NCI-H748 (cell line): ENCODE measurements around the gene RASGEF1B.
A peak's percentile ranks its signal among the peaks of the same experiment; 100 is the strongest.

Experiments
- DNase-seq: peaks from one replicate; lab custom pipeline; 2025; ENCODE audit not compliant: unreplicated experiment; lab: John Stamatoyannopoulos, UW

Gene RASGEF1B

DNA sequence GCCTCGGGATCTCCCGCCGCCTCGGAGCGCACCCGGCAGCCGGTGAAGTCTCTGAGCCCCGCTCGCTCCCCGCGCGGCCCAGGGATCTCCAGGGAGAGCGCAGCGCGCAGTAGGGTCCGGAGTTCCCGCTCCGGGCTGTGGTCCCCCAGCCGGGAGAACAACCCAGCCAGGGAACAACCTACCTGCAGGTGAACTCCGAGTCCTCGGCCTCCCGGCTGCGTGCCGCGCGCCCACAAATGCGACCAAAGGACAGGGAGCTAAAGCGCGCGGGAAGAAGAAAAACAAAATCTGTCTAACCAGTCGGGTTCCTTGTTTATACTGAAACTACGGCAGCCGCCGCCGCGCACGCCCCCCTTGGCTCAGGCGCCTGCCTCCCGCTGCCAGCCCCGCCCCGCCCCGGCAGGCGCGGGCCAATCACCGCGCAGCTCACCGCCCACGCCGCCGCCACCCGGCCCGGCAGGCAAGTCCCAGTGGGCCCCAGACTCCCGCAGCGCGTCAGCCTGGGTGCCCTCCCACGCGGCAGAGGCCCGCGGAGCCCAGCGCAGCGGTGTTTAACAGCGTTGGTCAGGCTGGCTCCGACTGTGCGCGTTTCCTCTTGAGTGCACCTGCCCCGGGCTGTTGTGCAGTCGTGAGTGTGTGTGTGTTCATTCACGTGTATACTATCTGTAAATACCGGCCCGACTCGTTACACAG, at the start of gene RASGEF1B:
Gene RASGEF1B (minus strand): TSS at position 320 of the 693 bp plus-strand sequence. CDS start 12,399 bp downstream, outside the sequence.
- DNase-seq, result peak; percentile 93

DNA sequence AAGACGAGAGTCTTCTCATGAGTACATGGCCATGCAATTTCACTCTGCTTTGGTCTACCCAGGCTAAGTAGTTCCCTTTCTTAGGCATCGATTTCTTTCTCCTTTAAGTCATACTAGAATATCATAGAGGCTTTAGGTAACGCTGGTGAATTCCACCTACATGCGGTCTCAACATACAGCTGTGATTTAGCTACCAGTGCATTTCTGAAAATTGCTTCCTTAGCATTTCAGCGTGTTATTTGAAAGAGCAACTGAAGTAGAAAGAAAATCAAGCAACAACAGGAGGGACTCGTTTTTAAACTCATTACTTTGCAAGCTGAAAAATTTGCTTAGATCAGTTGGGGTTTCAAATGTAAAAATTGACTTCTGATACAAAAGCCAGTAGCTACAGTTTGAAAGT, 48.1 kb upstream of the RASGEF1B start:
- DNase-seq, result no peak

DNA sequence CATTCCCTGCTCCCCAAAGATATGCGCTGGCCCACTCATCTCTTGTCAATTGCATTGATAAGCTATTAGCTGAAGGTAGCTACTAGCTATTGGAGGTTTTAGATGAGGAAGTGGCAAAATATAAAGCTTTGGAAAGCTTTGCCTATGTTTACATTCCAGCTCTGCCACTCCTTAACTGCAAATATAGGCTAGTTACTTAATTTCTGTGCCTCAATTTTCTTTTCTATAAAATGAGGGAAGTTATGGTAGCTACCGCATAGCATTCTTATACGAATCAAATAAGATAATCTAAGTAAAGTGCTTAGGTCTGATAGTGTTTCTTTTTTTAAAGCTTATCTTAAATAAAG, 47.7 kb upstream of the RASGEF1B start:
- no peak for DNase-seq

GRCh38 chr4:81518762-81519426, 47.2 kb upstream of the RASGEF1B start:
- no peak for DNase-seq

DNA sequence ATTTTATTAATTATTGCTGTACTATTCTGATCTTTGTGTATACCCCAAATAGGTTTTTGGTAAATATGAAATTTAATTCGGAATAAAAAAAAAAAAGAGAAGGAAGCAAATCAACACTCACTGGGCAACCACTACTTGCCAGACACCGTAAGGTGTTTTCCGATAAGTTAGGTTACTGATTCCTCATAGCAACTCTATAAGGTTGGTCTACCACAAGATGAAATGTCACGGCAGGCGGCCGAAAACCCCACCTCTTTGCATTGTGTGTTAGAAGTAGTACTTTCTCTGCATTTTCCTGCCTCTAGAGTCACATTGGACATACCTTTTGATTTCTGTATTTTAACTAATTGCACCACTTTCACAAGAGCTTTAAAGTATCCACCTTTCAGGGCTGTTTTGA, 44.5 kb upstream of the RASGEF1B start:
- DNase-seq, result no peak

- no peak for DNase-seq
Observed at GRCh38 chr4:81512757-81513501, 41.2 kb upstream of the RASGEF1B start.

DNA sequence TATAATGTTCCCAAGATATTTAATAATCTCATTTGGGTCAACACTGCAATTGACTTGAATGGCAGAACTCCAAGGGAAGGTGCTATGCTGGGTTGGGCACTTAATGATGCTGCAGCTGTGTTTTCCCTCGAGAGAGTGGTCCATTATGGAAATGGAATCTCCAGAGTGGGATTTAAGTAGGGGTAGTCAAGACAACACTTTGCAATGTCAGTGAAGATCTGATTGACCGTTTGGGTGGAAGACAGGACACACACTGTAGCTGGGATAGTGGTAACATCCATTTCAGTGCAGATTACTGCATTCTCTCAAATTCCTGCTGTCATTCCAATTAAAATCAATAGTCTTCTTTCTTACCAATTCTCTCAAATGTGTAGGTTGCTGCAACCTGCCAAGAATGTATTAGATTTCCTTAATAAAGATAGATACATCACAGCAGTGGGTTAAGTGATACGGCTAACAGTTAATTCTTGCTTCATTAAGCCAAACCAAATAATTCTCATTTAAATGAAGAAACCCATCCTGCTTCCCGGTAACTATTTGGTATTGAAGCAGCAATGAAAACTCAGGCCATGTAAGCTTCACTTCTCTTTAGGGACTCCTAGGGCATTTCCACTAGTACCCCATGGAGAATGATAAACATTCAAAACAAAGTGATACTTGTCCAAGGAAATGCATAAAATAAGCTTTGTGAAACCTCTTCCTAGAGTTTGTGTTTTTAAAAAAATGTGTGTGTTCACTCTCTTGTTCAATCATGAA, 40.5 kb upstream of the RASGEF1B start:
- DNase-seq, result peak; percentile 42

- DNase-seq, result no peak
Observed at GRCh38 chr4:81510643-81511178, 39.0 kb upstream of the RASGEF1B start.

- no peak for DNase-seq
Observed at GRCh38 chr4:81509822-81510221, 38.1 kb upstream of the RASGEF1B start.

GRCh38 chr4:81509191-81509590, 37.5 kb upstream of the RASGEF1B start:
- DNase-seq, result no peak

GRCh38 chr4:81508411-81509185, 36.9 kb upstream of the RASGEF1B start:
- no peak for DNase-seq

DNA sequence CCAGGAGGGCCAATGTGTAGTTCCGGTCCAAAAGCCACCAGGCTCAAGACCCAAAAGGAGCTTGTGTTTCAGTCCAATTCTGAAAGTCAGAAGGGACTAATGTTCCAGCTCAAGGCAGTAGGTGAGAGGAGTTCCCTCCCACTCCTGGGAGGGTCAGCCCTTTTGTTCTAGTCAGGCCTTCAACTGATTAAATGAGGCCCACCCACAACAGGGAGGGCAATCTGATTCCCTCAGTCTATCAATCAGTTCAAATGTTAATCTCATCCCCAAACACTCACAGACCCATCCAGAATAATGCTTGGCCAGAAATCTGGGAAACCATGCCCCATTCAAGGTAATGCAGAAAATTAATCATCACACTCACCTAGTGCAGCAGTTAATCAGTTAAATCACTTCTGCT, 35.8 kb upstream of the RASGEF1B start:
- no peak for DNase-seq

- DNase-seq, result no peak
Observed at GRCh38 chr4:81506731-81507130, 35.0 kb upstream of the RASGEF1B start.

GRCh38 chr4:81505726-81506125, 34.0 kb upstream of the RASGEF1B start:
- no peak for DNase-seq

GRCh38 chr4:81505004-81505598, 33.4 kb upstream of the RASGEF1B start:
- DNase-seq, result no peak

DNA sequence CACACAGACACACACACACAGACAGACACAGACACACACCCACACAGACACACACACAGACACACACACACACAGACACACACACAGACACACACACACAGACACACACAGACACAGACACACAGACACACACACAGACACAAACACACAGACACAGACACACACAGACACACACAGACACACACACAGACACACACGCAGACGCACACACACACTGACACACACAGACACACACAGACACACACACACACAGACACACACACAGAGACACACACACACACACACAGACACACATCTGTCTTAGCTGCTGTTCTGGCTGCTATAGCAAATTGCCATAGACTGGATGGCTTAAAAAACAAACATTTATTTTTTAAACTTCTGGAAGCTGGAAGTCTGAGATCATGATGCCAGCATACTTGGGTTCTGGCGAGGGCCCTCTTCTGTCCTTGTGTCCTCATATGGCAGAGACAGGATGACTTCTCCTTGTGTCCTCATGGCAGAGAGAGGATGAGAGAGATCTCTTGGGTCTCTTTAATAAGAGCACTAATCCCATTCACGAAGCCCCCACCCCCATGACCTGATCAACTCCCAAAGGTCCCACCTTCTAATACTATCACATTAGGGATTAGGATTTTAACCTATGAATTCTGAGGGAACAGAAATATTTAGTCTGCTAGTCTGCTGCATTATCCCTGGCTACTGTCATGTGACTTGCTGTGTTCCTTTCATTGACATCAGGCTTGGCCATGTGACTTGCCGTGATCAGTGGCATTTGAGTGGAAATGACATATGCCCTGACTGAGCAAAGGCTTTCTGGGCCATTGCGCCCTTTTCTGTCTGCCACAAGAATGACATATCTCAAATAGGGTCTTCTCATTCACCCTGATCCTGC, 32.7 kb upstream of the RASGEF1B start:
- DNase-seq, result no peak

DNA sequence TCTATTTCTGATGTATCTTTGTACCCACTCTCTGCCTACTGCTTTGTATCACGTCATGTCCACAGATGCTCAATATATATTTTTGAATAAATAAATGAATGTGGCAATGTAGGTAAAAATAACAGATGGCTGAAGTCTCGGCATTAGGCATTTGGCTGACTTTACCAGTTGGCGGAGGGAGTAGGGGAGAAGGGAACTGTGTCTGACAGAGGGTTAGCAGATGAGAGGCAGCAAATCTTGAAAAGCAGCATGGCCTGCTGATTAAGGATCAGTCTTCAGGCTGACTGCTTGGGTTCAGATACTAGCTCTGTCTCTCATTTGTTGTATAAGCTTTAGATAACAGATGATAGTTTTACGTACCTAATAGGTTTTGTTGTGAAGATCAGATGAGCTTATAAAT, 31.9 kb upstream of the RASGEF1B start:
- DNase-seq, result no peak

GRCh38 chr4:81502564-81502963, 30.9 kb upstream of the RASGEF1B start:
- no peak for DNase-seq

DNA sequence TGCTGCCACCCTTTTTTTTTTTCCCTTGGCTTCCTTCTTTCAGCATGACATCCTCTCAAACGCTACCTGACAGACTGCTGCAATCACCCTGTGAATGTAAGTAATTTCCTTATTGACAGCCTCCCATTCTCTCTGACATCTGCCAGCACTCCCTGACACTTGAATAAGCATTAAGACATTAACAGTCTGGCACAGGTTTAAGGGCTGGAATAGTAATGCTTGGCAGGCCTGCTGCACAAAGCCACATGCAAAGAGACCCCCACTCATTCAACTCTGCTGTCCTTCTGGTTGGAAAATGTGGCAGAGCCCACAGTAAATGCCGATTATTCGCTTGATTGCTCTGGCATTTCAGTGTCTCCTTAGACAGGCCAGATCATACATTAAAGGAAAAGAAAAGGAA, 28.1 kb upstream of the RASGEF1B start:
- DNase-seq, result peak; percentile 30
